Upper lobe of right lung (tissue), 1 donor: Measurements from ENCODE around the gene HMCN1. TPM values are rescaled to one million over a fixed set of nuclear protein-coding genes. Genes with fewer than 3 reads are reported as not detected.

Experiments used
- ATAC-seq: fragments of 200-7000 bp; cut with Tn5 transposase; one replicate; pipeline ENCODE4 v1.9.1; 2020; ENCODE audit warnings: mild to moderate bottlenecking, moderate library complexity
- DNase-seq: peaks from one replicate; pipeline ENCODE4 v3.0.0-alpha.2; 2020
- H3K27ac ChIP-seq: fragments of 200-600 bp; one replicate; pipeline ENCODE4 v1.8.0; 2022
- H3K27me3 ChIP-seq: fragments of 200-600 bp; one replicate; pipeline ENCODE4 v1.8.0; 2022; ENCODE audit warnings: mild to moderate bottlenecking
- H3K36me3 ChIP-seq: fragments of 200-600 bp; one replicate; pipeline ENCODE4 v1.8.0; 2022
- H3K4me1 ChIP-seq: fragments of 200-600 bp; one replicate; pipeline ENCODE4 v1.8.0; 2022
- H3K4me3 ChIP-seq: fragments of 200-600 bp; one replicate; pipeline ENCODE4 v1.8.0; 2022; ENCODE audit warnings: mild to moderate bottlenecking
- H3K9me3 ChIP-seq: fragments of 200-600 bp; one replicate; pipeline ENCODE4 v1.8.0; 2022
- CTCF ChIP-seq: fragments of 200-600 bp; IDR thresholded peaks from one replicate; pipeline ENCODE4 v1.8.0; 2022; ENCODE audit warnings: antibody characterized with exemption
- intact Hi-C: fragments of 100-400 bp; cut with DNase I; formaldehyde crosslinking; loops from one replicate; pipeline ENCODE4 v1.11.0; 2022
- total RNA-seq: library from RNA; stranded (reverse); fragmentation: NEBNext Ultra II Directional; extraction: Animal tissue kit (Norgen Biotek cat#: 25700); gene quantifications from one replicate; pipeline ENCODE4 v1.2.1, GENCODE V29; 2021
- donor health status: DM: no; HTN: yes; CAD: no; lungs with severe emphysema.

HMCN1 gene
- total RNA-seq, 1 donor from 2014 or later = 45.4 TPM

- Histone ChIP-seq H3K36me3 (no peaks in the 10 kb centered on the region), H3K4me3 (no peak overlapping the region), H3K9me3 (no peaks in the 10 kb centered on the region), H3K4me1 (no peaks in the 10 kb centered on the region), H3K27me3 (no peaks in the 10 kb centered on the region), H3K27ac (no peak overlapping the region)
- DNase-seq (no peak), ATAC-seq (no peak)
- intact Hi-C loops = no loop called here
- no peak for TF ChIP-seq CTCF
These were observed 500.9 kb downstream of the HMCN1 start for GRCh38 chr1:186234976-186235686.

GRCh38 chr1:186235696-186236095 is 501.5 kb downstream of the HMCN1 start:
- Histone ChIP-seq H3K4me3 (no peak overlapping the region), H3K4me1 (no peaks in the 10 kb centered on the region), H3K27ac (no peak overlapping the region), H3K9me3 (no peaks in the 10 kb centered on the region), H3K36me3 (no peaks in the 10 kb centered on the region), H3K27me3 (no peaks in the 10 kb centered on the region)
- TF ChIP-seq CTCF = no peak
- ATAC-seq = no peak
- DNase-seq = no peak
- intact Hi-C loops = no loop called here

GRCh38 chr1:186236921-186237320 is 502.7 kb downstream of the HMCN1 start:
- H3K27me3 ChIP-seq = no peaks in the 10 kb centered on the region
- no peak for DNase-seq
- intact Hi-C loops = no loop called here
- H3K27ac ChIP-seq = no peak overlapping the region
- TF ChIP-seq CTCF = no peak
- no peaks in the 10 kb centered on the region for H3K9me3 ChIP-seq
- no peak for ATAC-seq
- H3K4me3 ChIP-seq = no peak overlapping the region
- H3K36me3 ChIP-seq = no peaks in the 10 kb centered on the region
- H3K4me1 ChIP-seq = no peaks in the 10 kb centered on the region

- Histone ChIP-seq H3K4me3 (no peak overlapping the region), H3K4me1 (no peaks in the 10 kb centered on the region), H3K36me3 (no peaks in the 10 kb centered on the region), H3K9me3 (no peaks in the 10 kb centered on the region), H3K27ac (no peak overlapping the region), H3K27me3 (no peaks in the 10 kb centered on the region)
- DNase-seq (no peak), ATAC-seq (no peak)
- intact Hi-C loops = no loop called here
- TF ChIP-seq CTCF = no peak
These were observed 505.0 kb downstream of the HMCN1 start for GRCh38 chr1:186239171-186239570.

- H3K9me3 ChIP-seq = no peaks in the 10 kb centered on the region
- no peaks in the 10 kb centered on the region for H3K4me1 ChIP-seq
- H3K4me3 ChIP-seq = no peak overlapping the region
- TF ChIP-seq CTCF = no peak
- DNase-seq (no peak), ATAC-seq (no peak)
- intact Hi-C loops = no loop called here
- H3K27ac ChIP-seq = no peak overlapping the region
- no peaks in the 10 kb centered on the region for H3K36me3 ChIP-seq
- no peaks in the 10 kb centered on the region for H3K27me3 ChIP-seq
These were observed 506.2 kb downstream of the HMCN1 start for GRCh38 chr1:186240436-186240835.
